DMS79 (cell line): ENCODE data around the gene TLE7.

ENCODE experiments used
- DNase-seq: peaks from one replicate; lab custom pipeline; 2025; lab: John Stamatoyannopoulos, UW

TLE7 gene

DNA sequence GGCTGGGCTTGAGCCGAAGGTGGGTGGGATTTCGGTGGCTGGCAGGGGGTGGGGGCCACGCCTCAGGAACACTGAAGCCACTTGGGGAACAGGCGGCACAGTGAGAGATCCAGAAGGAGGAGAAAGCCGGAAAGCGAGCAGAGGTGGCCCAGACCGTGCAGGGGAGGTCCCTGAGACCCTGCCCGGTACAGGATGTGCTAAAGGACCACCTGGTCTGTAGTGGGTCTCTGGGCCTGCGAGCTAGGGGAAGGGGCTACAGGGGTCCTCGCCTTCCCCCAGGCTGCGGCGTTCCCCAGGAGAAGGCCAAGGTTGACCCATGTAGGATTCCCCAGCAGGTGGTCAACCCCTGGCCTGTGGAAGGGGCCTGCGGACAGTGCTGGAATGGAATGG, at the start of gene TLE7:
TSS of gene TLE7 (minus strand) at position 4 of the 390 bp plus-strand sequence. CDS start 8,730 bp downstream, outside the sequence.
- no peak for DNase-seq

DNA sequence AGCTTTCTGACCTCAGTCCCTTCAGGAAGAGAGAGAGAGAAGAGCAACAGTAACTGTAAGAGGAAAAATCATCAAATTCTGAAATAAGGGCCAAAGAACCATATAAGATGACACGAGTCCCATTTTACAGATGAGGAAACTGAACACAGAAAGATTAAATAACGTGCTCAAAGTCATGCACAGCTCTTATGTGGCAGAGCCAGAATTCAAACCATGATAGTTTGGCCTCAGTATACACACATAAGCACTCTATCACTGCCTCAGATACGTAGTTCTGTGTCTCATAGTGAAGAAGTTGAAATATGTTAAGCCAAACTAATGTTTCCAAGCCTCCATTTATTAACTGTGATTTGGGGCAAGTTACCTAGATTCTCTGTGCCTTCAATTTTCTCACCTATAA, 49.2 kb upstream of the TLE7 start:
- no peak for DNase-seq

DNA sequence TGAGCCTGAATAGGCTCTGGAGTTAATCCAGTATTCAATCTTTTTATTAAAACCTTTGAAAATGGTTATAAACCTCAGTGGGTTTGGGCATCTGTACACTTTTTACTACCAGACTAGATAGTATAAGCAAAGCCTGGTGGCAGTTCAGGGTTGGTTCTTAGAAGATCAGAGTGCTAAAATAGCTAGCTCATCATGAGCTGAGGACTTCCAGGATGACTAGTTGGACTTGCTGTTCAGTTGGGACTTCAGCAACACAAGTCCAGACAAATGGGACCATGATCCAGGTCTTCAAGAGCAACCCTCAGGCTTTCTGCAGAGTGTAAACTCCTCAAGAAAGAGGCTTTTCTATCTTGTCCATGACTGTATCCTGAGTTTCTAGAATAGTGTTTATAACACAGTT, 48.5 kb upstream of the TLE7 start:
- DNase-seq = no peak

DNA sequence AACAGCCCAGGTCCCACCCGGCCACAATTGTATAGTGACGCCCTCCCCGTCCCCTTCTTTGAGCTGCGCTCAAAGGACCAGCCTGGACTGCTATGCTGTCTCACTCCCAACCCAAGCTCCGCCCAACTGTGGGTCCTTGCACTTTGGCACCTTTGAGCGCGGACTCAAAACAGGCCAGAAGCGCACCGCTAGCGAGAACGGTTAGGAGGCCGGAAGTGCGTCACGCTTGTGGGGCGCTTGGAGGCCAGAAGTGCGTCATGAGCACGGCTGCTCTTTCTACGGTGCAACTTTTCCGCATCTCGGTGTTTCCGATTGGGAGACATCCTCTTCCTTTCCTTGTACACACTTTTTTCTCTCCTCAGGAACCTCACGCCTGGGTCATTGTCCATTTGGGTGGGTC, 47.3 kb upstream of the TLE7 start, which contains the start of gene ZNF19:
TSS of gene ZNF19 (minus strand) at position 203 of the 400 bp plus-strand sequence. CDS start 7,210 bp downstream, outside the sequence.
- no peak for DNase-seq

DNA sequence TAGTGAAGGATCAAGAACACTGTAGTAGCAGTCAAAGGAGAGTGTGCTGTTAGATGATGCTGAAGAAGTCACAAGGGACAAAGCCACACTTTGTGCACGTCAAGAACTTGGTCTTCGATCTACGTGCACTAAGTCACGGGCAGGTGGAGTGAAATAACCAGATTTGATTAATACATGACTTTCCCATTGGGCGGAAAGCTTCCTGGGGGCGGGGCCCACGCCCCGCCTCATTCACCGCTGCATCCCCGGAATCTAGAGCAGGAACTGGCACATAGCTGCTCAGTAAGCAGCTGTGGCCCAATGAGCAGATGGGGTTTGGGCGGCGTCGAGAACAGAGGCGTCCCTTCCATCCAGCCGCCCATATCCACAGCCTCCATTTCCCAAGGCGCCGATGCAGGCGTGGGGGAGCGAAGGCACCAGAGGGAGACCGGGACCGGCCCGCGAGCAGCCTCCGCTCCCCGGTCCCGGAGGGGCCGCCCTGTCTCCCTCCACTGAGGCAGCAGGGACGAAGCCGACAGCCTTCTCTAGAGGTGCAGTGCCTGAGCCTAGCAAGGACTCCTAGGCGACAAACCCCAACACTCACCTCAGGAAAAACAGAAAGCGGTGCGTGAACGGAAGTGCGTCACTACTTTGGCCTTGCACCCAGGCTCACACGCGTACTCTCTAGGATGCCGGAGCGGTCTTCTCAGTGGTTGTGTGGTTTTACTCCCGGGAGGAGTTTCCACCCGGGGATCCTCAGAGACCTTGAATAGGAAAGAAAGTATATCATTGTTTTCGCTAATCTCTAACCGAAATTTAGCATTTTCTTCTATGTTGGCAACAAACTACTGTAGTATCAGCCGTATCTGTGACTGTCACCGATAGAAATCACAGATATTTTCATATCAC, 42.4 kb upstream of the TLE7 start:
- DNase-seq = peak; percentile 77

DNA sequence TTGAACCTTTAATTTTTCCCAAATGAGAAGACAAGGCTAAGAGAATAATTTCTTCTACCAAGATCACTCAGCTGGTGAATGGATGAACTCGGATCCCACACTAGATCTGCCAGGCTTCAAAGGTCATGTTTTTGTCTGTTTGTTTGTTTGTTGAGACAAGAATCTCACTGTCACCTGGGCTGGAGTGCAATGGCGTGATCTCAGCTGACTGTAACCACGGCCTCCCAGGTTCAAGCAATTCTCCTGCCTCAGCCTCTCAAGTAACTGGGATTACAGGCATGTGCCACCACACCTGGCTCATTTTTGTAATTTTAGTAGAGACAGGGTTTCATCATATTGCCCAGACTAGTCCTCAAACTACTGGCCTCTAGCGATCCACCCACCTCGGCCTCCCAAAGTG, 40.7 kb upstream of the TLE7 start:
- no peak for DNase-seq

DNA sequence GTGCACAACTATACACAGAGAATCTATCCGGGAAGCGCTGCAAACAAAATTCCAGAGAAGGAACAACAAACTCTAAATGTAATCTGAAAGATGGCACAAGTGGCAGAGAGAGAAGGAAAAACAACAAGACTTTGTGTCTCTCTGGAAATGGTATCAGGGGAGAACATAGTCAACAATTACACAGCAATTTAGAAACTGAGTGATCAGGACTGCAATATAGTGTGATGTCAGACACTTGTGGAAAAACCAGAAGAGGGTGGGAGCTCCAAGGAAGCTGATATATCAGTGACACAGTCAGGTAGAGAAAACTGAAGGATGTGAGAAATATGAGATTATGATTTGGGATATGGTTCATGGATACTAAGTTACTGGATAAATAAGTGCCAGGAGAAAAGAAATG, 39.1 kb upstream of the TLE7 start:
- DNase-seq = no peak

DNA sequence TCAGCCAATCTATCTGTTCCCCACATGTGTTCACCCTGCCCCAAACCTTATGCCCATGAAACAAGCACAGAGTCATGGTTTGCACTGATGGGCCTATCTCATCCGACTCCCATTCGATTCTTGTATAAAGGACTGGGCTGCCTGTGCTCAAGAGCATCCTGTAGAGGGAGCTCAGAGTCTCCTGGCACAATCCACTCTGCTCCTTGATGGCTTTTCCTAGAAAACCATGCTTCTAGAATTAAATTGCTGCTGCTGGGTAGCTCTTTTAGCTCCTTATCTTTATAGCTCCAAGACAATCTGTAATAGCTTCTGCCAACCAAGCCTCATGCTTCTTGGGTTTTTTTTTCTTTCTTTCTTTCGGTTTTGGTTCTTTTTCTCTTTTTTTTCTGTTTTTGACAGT, 37.6 kb upstream of the TLE7 start:
- DNase-seq = no peak

DNA sequence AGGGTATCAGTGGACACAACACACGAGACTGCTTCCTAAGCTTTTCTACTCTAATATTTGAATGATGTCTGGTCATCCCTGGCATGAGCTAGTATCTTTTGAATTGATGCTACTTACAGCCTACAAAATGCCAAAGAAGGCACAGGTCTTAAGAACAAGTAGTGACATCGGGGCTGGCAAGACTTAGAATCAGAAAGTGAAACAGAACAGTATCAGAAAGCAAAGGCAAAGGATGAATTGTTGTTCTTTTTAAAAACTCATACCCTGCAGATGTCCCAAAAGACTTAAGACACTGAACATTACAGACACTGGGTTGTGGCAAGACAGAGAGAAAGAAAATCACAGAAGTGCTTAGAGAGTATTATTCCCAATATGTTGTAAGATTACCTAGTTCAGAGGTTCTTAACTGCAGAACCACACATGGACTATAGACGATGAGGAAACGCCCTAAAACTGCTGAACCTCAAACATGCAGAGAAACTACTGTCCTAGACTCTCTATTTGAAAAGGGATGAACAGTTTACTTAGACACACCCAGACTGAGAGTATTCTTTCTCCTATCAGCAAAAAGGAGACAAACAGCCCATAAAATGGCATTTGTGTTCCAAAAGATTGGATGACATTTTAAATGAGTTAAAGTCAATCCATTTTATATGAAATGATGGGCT, 34.7 kb upstream of the TLE7 start:
- no peak for DNase-seq

DNA sequence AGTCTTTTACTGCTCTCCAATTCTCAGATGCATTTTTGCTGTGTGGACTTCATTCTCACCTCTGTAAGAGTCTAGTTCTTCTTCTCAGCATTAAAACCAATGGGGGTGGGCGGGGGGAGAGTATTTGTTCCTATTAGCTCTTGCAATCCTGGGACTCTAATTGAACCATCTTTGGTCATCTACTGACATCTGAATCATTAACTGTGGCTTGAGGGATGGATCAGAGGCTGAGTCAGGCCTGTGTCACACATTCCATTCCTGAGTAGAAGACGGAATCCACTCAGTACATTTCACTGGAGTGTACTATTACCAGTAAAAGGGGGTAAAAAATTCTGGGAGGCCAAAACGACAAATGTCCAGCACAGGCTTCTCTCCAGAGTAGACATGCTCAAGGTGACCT, 33.0 kb upstream of the TLE7 start:
- DNase-seq = no peak

DNA sequence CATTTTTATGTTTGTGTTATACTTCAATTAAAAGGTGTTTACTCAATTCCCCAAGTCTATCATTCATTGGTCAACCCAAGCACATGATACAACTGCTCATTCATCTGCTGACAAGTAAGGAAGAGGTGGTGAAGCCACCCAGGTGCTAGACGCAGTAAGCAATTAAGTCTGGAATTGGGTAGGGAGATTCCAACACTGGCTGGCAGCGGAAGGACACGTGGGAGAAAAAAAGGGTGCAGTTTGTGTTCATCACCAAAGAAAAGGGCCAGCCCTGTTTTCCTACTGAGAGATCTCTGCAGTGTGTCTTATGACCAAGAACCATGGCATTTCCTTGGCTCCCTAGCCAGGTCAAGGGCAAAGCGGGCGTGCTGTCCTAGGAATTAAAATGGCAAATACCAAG, 32.0 kb upstream of the TLE7 start:
- DNase-seq = no peak

DNA sequence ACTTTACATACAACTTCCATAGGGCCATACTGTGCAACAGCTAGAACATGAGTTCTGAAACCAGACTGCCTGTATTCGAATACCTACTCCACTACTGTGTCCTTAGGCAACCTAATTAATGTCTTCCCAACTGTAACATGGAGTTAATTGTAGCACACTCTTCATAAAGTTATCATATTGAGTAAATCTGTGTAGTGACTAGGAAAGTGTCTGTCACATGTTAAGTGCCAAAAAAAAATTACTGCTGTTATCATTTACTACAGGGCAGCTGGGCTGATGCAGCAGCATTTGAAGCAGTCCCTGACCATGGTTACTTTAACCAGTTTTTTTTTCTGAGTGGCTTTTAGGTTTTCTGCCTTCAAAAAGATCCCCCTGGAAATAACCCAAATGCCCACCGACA, 31.1 kb upstream of the TLE7 start:
- no peak for DNase-seq

DNA sequence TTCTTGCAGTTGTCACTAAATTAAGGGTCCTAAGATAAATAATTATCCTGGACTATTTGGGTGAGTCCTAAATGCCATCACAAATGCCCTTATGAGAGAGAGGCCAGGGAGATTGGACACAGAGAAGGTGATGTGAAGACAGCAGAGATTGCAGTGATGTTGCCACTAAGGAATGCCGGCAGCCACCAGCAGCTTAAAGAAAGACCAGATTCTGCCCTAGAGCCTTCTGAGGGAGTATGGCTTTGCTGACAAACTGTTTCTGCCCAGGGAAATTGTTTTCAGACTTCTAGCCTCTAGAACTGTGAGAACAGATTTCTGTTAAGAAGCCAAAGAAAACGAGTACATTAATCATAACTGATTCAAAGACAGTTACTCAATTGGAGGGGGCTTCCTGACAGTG, 30.2 kb upstream of the TLE7 start:
- DNase-seq = no peak

DNA sequence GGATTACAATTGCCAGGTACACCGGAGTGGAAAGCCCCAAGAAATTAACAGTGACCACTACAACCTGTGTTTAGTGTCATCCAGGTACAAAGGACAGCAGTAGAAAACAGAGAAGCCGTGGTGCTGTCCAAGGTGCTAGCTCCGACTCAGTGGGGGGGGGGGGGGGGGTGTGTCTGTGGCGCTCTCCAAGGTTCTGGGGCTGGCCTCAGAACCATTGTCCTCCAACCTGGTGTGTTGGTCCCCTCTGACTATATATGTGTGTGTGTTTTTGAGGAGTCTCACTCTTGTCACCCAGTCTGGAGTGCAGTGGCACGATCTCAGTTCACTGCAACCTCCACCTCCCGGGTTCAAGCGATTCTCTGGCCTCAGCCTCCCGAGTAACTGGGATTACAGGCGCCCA, 26.0 kb upstream of the TLE7 start:
- DNase-seq = no peak

DNA sequence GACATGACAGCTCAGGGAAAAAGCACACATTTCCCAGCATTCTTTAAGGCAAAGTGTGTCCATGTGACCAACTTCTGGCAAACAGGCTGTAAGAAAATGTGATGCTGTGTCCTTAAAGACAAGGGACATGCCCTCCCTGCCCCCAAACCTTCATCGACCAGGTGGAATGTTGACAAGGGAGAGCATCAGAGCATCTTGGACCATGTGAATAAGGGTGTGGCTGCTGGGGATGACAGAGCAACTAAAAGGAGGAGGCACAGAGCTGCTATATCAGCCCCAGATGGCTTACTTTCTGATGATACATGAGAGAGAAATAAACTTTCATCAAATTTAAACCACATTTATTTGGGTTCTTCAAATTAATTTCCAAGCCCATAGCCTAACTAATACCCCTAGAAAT, 22.4 kb upstream of the TLE7 start:
- DNase-seq = no peak

DNA sequence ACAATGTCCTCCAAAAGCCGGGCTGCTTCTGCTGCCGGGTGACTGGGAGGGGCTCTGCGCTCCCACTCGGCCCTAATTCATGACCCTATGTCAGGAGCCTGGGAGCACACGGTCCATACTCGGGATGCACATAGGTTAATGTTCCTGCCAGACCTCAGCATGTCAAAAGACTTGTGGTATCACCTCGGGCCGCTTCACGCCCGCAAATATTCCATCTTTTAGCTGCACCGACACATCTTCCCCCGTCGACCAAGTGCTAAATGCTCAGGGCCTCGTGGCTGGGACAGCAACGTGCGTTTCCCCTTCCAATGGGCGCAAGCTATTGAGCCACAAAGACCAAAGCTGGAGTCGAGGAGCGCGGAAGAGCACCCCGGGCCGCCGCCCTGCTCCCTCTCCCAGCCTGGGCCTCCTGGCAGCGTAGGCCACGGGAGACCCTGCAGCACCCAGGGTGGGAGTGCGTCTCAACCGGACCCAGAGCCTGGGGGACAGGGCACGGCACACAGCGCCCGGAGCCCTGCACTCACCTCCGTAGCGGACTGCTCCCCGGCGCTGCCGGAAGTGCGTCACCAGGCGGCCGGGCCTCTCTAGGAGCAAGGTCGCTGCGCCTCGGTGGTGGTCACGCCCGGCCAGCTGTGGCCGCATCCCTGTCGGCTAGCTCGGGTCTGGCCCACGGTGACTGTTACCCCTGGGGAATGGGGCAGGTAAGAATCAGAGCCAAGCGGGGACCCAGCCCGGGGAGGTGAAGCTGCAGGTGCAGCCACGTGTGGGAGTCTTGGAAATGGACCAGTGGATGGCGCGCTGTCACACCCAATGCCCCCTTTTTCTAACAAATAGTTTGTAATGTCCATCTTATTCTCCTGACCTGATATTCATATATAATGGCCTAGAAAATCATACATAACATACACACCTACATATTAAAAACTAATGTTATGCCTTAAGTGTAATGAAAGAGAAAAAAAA, 20.1 kb upstream of the TLE7 start, which contains the start of gene ZNF23:
TSS of gene ZNF23 (minus strand) at position 562 of the 963 bp plus-strand sequence. CDS start 5,451 bp downstream, outside the sequence.
- peak; percentile 28 for DNase-seq

DNA sequence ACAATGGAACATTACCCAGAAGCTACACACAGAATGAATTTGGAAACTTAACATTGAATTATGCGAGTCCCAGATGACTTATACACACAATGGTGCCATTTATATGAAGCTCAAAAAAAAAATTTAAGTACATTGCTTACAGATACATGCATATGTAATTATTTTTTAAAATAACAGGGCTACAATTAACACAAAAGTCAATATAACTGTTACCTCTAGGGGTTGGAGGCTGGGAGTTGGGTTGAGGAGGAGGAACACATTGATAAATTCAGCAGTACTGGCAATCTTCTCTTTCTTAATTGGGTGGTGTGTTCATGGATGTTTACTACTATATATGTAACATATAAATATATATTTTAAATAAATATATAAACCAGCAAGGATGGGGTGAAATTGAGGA, 19.1 kb upstream of the TLE7 start:
- no peak for DNase-seq

DNA sequence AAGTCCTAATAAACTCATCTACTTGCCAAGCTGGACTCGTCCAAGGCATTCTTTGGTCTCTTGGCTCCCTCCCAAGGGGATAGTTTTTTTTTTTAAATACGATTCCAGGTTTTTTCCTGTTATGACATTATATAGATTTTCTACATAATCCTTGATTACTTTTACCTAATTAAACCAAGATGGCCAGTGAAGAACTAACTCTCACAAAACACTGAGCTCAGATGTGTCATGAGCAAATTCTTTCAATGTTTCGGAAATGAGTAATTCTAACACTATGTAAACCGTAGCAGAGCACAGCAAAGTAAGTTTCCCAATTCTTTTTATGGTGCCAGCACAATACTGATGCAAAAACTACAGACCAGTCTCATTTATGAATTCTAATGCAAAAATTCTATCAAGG, 18.4 kb upstream of the TLE7 start:
- no peak for DNase-seq

DNA sequence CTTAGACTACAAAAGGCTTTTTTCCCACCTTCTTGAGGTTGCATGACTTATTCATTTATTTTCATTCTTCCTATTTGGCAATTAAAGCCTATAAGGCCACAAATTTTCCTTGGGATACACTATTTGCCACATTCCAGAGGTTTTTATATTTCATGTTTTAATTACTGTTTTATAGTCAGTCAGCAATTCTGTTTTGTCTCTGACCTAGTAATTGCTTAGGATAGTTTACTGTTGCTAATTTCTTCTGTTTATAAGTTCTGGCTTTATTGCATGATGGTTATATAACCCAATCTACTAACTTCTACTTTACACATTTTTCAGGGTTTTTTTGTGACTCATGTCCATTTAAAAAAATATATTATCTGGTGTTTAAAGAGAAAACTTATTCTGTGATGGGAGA, 17.7 kb upstream of the TLE7 start:
- DNase-seq = no peak

DNA sequence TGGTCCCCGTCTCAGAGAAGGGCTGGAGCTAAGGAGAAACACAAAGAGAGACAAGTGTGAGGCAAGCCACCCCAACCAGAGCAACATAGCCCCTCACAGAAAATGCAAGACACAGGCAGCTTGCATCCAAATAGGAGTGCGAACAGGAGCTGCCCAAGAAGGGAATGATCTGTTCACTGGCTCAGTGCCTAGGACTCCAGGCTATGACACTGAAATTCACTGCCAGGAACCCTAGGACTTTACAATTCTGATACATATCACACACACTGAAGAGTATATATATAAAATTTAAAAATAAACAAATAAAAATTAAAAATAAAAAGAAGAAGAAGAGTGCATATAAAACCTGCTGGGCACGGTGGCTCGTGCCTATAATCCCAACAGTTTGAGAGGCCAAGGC, 14.9 kb upstream of the TLE7 start:
- DNase-seq = no peak

DNA sequence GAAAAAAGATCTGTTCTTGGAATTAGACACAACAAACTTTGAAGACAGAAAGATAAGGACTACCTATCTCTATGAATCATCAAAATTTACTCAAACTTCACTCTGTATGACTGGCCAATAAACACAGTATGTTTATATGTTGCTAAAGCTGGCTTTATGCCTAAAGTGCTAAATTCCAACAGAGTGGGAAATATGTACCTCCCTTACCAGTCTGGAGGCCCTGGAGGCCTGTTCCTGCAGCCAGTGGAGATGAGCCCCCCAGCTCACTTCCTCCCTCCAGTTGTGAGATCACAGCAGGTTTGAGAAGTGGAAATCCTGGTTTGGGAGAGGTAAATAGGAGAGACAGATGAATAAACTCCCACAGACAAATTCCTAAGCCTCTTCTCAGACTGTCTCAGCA, 11.2 kb upstream of the TLE7 start:
- DNase-seq = no peak

DNA sequence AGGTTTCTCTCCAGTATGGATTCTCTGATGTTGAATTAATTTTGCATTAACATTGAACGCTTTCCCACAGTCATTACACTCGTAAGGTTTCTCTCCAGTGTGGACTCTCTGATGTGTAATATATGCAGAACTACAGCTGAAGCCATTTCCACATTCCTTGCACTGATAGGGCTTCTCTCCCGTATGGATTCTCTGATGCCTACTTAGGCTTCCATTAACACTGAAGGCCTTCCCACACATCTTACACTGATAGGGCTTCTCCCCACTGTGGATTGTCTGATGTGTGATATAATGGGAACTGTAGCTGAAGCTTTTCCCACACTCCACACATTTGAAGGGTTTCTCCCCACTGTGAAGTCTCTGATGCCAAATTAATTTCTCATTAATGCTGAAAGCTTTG, 7.2 kb upstream of the TLE7 start:
- no peak for DNase-seq
